Measurements from ENCODE around the gene TMEM164. TPM values are rescaled to one million over a fixed set of nuclear protein-coding genes. Genes with fewer than 3 reads are reported as not detected.

The TMEM164 gene
- total RNA-seq, 2 experiments from 2014 or later = 18.2 to 22.3 TPM

GRCh38 chrX:110012818-110013485 lies 10.0 kb downstream of the TMEM164 start:
- ATAC-seq (ENCODE audit: low read depth) (no peak), DNase-seq (no peak)
- Mint-ChIP-seq H3K4me3 (no peak overlapping the region), H3K27ac (no peak overlapping the region), H3K27me3 (no peaks in the 10 kb centered on the region), H3K4me1 (peaks cover 5% of the 10 kb centered on the region), H3K9me3 (no peaks in the 10 kb centered on the region), H3K36me3 (peaks cover 22% of the 10 kb centered on the region)
- POLR2A ChIA-PET = no interaction called here

GRCh38 chrX:110013968-110014367 lies 11.1 kb downstream of the TMEM164 start:
- Mint-ChIP-seq H3K9me3 (no peaks in the 10 kb centered on the region), H3K4me1 (peaks cover 5% of the 10 kb centered on the region)

GRCh38 chrX:110015032-110015431 lies 12.1 kb downstream of the TMEM164 start:
- Mint-ChIP-seq H3K27me3 (no peaks in the 10 kb centered on the region), H3K36me3 (peaks cover 23% of the 10 kb centered on the region), H3K9me3 (no peaks in the 10 kb centered on the region), H3K4me3 (no peak overlapping the region), H3K27ac (no peak overlapping the region), H3K4me1 (peaks cover 5% of the 10 kb centered on the region)
- no peak for ATAC-seq (ENCODE audit: low read depth)
- no peak for DNase-seq
- POLR2A ChIA-PET = no interaction called here

More at GRCh38 chrX:110013968-110014367, 11.1 kb downstream of the TMEM164 start:
- POLR2A ChIA-PET = no interaction called here
- no peaks in the 10 kb centered on the region for H3K27me3 Mint-ChIP-seq
- H3K4me3 Mint-ChIP-seq = no peak overlapping the region
- peaks cover 25% of the 10 kb centered on the region for H3K36me3 Mint-ChIP-seq
- DNase-seq = no peak
- H3K27ac Mint-ChIP-seq = no peak overlapping the region
- ATAC-seq (ENCODE audit: low read depth) = no peak

DNA sequence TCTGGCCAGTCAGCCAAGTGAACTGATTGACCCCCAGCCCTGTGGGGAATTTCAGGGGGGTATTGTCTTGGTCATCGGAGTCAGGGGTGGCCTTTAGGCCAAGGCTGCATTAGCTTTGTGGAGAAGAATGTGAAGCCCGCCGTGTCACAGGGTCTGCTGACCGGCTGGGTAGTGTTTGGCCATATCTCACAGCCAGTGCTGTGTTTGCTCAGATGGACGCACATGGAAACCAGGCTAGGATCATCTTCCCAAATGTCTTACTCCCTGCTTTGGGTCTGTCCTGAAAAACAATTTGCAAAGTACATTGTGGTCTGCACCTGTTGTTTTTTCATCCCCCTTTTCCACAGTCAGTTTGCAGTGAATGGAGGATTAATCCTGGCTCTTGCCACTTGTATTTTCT lies 13.0 kb downstream of the TMEM164 start:
- Mint-ChIP-seq H3K9me3 (no peaks in the 10 kb centered on the region), H3K4me1 (peaks cover 5% of the 10 kb centered on the region), H3K4me3 (no peak overlapping the region), H3K27ac (no peak overlapping the region), H3K36me3 (peaks cover 18% of the 10 kb centered on the region), H3K27me3 (no peaks in the 10 kb centered on the region)
- POLR2A ChIA-PET = no interaction called here
- DNase-seq (no peak), ATAC-seq (ENCODE audit: low read depth) (no peak)

DNA sequence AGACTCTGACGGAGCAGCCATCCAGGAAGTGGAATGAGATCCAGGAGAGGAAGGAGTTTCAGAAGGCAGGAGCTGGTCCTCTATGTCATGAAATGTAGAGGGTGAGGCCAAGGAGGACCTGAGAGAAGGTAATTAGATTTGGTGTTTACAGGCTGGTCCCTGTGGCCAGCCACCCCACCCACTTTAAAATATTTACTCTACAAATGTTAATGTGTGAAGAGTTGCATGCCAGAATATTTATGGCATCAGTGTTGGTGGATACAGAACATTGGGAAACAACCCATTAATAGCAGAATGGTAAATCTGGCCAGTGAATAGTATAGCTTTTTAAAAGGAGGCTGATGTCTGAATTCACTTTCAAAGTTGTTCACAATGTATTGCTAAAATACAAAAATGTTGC lies 17.6 kb downstream of the TMEM164 start:
- ATAC-seq (ENCODE audit: low read depth) (no peak), DNase-seq (no peak)
- no peaks in the 10 kb centered on the region for H3K9me3 Mint-ChIP-seq
- peaks cover 13% of the 10 kb centered on the region for H3K36me3 Mint-ChIP-seq
- no peak overlapping the region for H3K4me3 Mint-ChIP-seq
- no peaks in the 10 kb centered on the region for H3K4me1 Mint-ChIP-seq
- POLR2A ChIA-PET = no interaction called here
- no peaks in the 10 kb centered on the region for H3K27me3 Mint-ChIP-seq
- no peak overlapping the region for H3K27ac Mint-ChIP-seq

DNA sequence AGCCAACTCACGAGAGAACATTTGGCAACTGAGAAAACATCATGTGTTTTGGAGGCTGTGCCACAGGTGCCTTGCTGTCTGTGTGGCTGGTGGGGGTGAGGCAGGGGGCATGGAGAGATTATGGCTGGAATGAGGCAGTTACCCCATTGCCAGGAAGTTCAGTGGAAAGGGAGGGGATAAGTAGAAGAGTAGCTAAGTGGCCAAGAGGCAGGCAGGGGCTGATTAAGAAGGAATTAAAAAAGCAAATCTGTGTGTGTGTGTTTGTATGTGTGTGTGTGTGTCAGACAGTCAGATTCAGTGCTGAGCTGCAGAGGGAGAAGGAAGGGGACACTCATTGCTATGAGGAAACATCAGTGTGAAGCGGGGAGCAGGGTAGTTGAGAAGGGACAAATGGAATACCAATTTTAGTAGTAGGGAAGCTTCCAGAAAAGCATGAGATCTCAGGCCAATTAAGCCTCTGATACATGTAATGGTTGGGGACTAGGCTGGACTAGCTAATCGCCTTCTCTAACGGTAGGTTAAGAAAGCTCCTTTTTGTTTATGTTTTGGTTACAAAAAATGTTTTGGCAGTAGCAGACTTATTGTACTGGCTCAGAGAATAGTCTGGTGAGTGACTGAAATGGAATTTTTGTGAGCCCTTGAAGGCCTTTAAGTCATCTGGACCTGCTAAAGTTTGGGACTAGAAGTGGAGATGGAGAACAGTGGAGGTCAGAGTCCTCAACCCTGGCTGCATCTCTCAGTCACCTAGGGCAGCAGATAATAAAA lies 18.5 kb downstream of the TMEM164 start:
- Mint-ChIP-seq H3K4me1 (no peaks in the 10 kb centered on the region), H3K4me3 (no peak overlapping the region), H3K27me3 (no peaks in the 10 kb centered on the region), H3K36me3 (peaks cover 13% of the 10 kb centered on the region), H3K27ac (no peak overlapping the region), H3K9me3 (no peaks in the 10 kb centered on the region)
- DNase-seq (no peak), ATAC-seq (ENCODE audit: low read depth) (no peak)
- POLR2A ChIA-PET = no interaction called here

DNA sequence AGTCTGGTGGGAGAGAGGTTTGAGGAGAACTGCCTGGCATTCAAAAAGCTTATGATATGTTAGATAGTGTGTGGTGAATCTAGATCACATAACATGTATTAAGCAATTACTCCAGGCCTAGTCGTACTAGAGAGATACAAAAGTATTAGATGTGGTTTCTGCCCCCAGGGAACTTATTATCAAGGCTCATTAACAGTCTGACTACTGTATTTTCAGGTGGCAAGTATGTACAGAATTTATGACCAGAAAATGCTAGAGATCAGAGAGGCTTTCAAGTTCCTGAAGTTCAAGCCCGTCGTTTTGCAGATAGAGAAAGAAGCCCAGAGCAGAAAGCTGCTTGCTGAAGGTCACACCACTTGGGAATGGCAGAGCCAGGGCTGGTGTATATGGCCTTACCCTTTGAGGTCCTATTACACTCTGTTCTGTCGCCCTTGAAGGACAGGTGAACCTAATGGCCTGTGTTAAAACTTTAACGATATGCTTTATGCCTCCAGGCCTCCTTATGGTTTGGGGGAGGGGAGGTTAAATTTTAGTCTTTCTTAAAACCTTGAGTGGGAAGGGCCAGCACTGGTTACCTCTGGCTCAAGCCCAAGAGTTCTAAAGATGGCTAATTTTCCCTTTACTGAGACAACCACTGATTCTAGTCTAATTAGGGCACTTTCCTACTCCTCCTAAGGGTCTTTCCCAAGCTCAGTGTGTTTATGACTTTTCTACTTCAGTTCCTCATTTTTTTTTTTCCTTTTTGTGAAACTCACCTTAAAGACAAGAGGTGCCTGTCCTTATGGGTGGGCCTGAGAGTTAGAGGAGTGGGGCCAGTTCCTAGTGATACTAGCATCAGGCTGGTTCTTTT lies 19.9 kb downstream of the TMEM164 start:
- Mint-ChIP-seq H3K4me1 (no peaks in the 10 kb centered on the region), H3K27me3 (no peaks in the 10 kb centered on the region), H3K36me3 (peaks cover 11% of the 10 kb centered on the region), H3K4me3 (no peak overlapping the region), H3K27ac (no peak overlapping the region), H3K9me3 (no peaks in the 10 kb centered on the region)
- POLR2A ChIA-PET = no interaction called here
- ATAC-seq (ENCODE audit: low read depth) (no peak), DNase-seq (no peak)

GRCh38 chrX:110025395-110025794 lies 22.5 kb downstream of the TMEM164 start:
- no peaks in the 10 kb centered on the region for H3K9me3 Mint-ChIP-seq
- no peaks in the 10 kb centered on the region for H3K27me3 Mint-ChIP-seq
- peaks cover 6% of the 10 kb centered on the region for H3K36me3 Mint-ChIP-seq
- DNase-seq (no peak), ATAC-seq (ENCODE audit: low read depth) (no peak)
- no peak overlapping the region for H3K4me3 Mint-ChIP-seq
- H3K4me1 Mint-ChIP-seq = no peaks in the 10 kb centered on the region
- POLR2A ChIA-PET = no interaction called here
- no peak overlapping the region for H3K27ac Mint-ChIP-seq

DNA sequence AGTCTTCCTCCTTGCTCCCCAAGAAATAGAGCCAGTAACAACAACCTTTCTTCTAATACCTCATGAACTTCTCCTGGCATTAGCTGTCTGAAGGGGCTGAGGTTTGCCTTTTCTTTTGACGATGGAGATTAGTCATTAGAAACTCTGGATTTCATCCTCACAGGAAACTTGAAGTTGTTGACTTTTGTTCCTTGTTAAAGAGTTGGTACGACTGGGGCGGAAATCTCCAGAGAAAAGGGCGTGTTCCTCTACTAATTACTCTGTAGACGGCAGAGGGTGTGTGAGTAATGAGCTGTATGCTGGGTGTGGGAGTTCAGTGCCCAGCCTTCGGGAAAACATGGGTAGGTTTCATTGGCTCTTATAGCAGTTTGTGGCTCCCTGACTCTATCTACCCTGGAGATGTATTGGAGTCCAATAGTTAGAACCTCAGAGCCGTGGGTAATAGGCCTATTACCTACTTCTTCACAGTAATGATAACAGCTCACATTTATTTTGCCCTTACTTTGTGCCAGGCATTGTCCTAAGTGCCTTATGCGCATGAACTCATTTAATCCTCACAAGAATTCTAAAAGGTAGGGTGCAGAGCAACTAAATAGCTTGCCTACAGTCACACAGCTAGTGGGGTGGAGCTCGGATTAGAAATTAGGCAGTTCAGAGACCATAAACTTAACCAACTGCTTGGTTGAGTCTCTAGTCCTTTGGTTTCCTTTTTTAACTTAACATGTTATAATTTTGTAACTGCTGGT lies 23.4 kb downstream of the TMEM164 start:
- DNase-seq (no peak), ATAC-seq (ENCODE audit: low read depth) (no peak)
- peaks cover 8% of the 10 kb centered on the region for H3K36me3 Mint-ChIP-seq
- no peaks in the 10 kb centered on the region for H3K4me1 Mint-ChIP-seq
- POLR2A ChIA-PET = no interaction called here
- H3K27ac Mint-ChIP-seq = no peak overlapping the region
- no peaks in the 10 kb centered on the region for H3K27me3 Mint-ChIP-seq
- H3K4me3 Mint-ChIP-seq = no peak overlapping the region
- no peaks in the 10 kb centered on the region for H3K9me3 Mint-ChIP-seq

GRCh38 chrX:110032534-110033147 lies 29.7 kb downstream of the TMEM164 start:
- POLR2A ChIA-PET = no interaction called here
- ATAC-seq (ENCODE audit: low read depth) (no peak), DNase-seq (no peak)
- no peak overlapping the region for H3K4me3 Mint-ChIP-seq
- H3K27ac Mint-ChIP-seq = no peak overlapping the region
- no peaks in the 10 kb centered on the region for H3K27me3 Mint-ChIP-seq
- H3K36me3 Mint-ChIP-seq = peaks cover 10% of the 10 kb centered on the region
- peaks cover 3% of the 10 kb centered on the region for H3K4me1 Mint-ChIP-seq
- no peaks in the 10 kb centered on the region for H3K9me3 Mint-ChIP-seq

DNA sequence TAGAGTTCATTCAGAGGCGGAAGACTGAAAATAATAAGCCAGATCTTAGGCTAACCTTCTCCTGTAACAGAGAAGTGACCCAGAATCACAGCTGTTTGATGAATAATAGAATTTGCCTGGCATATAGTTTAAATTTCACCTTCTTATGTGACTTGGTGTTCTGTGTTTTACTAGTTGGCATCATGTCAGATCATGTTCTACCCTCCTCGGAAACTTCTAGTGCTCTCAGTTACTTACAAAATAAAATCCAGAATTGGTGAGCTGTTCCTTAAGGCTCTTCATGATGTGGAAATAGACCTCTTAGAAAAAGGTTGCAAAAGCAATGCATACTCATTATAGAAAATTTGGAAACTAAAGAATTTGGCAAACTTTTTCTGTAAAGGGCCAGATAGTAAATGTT lies 31.1 kb downstream of the TMEM164 start:
- DNase-seq (no peak), ATAC-seq (ENCODE audit: low read depth) (no peak)
- POLR2A ChIA-PET = no interaction called here
- H3K4me1 Mint-ChIP-seq = peaks cover 3% of the 10 kb centered on the region
- H3K9me3 Mint-ChIP-seq = no peaks in the 10 kb centered on the region
- no peak overlapping the region for H3K27ac Mint-ChIP-seq
- H3K36me3 Mint-ChIP-seq = peaks cover 12% of the 10 kb centered on the region
- H3K4me3 Mint-ChIP-seq = no peak overlapping the region
- H3K27me3 Mint-ChIP-seq = no peaks in the 10 kb centered on the region

DNA sequence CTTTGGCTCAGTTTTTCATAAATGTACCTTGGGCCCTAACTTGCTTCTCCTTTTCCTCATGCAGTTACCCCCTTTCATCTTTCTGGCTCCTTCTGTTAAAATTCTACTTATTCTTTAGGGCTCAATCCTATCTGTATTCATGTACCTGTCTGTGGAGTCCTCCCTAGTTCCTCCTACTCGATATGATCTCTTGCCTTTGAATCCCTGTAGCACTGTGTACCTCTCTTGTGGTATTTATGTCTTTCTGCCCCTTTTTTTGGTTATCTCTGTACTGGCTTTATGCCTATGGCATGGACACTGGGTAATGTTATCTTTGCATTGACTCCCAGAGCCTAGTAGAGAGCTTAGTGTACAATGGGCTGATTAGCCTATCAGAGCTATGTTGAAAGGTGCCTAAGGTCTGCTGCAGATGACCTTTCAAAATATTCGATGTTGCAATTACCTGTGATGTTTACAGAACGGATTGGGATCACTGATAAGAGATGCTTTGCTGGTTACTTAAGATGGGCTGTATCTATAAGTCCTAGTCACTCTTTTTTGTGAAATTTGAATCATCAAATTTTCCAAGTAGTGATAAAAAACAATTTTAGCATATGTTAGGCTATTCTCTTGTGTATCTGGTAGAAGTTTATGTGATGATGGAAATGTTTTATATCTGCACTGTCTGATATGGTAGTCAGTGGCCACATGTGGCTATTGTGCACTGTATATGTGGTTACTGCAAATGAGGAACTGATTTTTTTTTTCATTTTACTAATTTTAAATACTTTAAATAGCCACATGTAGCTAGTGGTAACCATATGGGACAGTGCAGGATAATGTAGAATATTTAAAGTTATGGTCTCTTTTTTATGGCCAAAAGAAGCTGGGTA lies 33.5 kb downstream of the TMEM164 start:
- Mint-ChIP-seq H3K4me1 (peaks cover 3% of the 10 kb centered on the region), H3K36me3 (peaks cover 14% of the 10 kb centered on the region), H3K9me3 (no peaks in the 10 kb centered on the region), H3K4me3 (no peak overlapping the region), H3K27me3 (no peaks in the 10 kb centered on the region), H3K27ac (no peak overlapping the region)
- POLR2A ChIA-PET = no interaction called here
- ATAC-seq (ENCODE audit: low read depth) = no peak
- DNase-seq = no peak

Data from activated naive CD8-positive, alpha-beta T cell treated with anti-CD3 and anti-CD28 coated beads, Interleukin-2, amount 10 ng/mL, durations not matched to agents 7 days and 5 days (primary cell).